ENCODE results near the gene SLX4IP. TPM values are rescaled to one million over a fixed set of nuclear protein-coding genes. Genes with fewer than 3 reads are reported as not detected.

SLX4IP gene
- total RNA-seq, 1 experiment from 2014 or later: 11.1 TPM

GRCh38 chr20:10652185-10652584, 217.1 kb downstream of the SLX4IP start:
- no peak for ATAC-seq
- Histone ChIP-seq H3K9ac (ENCODE audit: low read length) (no peak overlapping the region), H3K4me2 (ENCODE audit: low read length) (no peak overlapping the region), H3K27ac (ENCODE audit: low read depth, low read length) (no peak overlapping the region), H3K4me3 (replicated peaks in 1 of 2; ENCODE audit: low read depth in 1 of 2, low read length in 2 of 2) (no peak overlapping the region), H3K9me2 (ENCODE audit: insufficient read depth) (no peaks in the 10 kb centered on the region), H3K4me1 (ENCODE audit: control insufficient read depth in 1 of 2, insufficient read depth in 2 of 2, low read length in 2 of 2) (no peaks in the 10 kb centered on the region), H2AFZ (ENCODE audit: low read depth, low read length, poor library complexity, severe bottlenecking) (no peak overlapping the region), H3K9me3 (ENCODE audit: control insufficient read depth in 1 of 2, insufficient read depth in 1 of 2, low read depth in 1 of 2, low read length in 2 of 2) (no peaks in the 10 kb centered on the region), H3K36me3 (ENCODE audit: control insufficient read depth in 1 of 2, insufficient read depth in 2 of 2, low read length in 2 of 2) (peaks cover 22 to 86% of the 10 kb centered on the region in 2 experiments; a peak in 3 of 4 replicates), H3K79me2 (ENCODE audit: insufficient read depth, low read length) (no peaks in the 10 kb centered on the region), H4K20me1 (ENCODE audit: insufficient read depth) (no peaks in the 10 kb centered on the region), H3K27me3 (ENCODE audit: insufficient read depth, low read length) (no peaks in the 10 kb centered on the region)
- DNase-seq (ENCODE audit: low read depth, low spot score): no peak
- CTCF ChIA-PET: no interaction called here
- POLR2A ChIA-PET: no interaction called here
- BruUV-seq (replicated peaks): no TSS peak
- intact Hi-C loops (cut with micrococcal nuclease): no loop called here
- RAD21 ChIA-PET (ENCODE audit: low non-redundant PET in 1 of 2, low total read pairs in 2 of 2, uncharacterized antibody in 2 of 2, unreplicated experiment in 2 of 2): no interaction called here
- TF ChIP-seq CBX3 (IDR thresholded peaks at IDR 0.05; ENCODE audit: low read depth) (no peak), CEBPB (IDR thresholded peaks at IDR 0.05; ENCODE audit: low read depth) (no peak), MAX (IDR thresholded peaks at IDR 0.05) (no peak), ELF1 (IDR thresholded peaks at IDR 0.05; ENCODE audit: borderline replicate concordance, low read depth) (no peak), SP1 (IDR thresholded peaks at IDR 0.05; ENCODE audit: low read depth) (no peak), ZBTB33 (IDR thresholded peaks at IDR 0.05; ENCODE audit: extremely low read depth, insufficient replicate concordance, low read length) (no peak), SRF (IDR thresholded peaks at IDR 0.05; ENCODE audit: low read depth) (no peak), POLR2A (IDR thresholded peaks at IDR 0.05; ENCODE audit: borderline replicate concordance, extremely low read depth, insufficient read depth, insufficient read length) (no peak)

DNA sequence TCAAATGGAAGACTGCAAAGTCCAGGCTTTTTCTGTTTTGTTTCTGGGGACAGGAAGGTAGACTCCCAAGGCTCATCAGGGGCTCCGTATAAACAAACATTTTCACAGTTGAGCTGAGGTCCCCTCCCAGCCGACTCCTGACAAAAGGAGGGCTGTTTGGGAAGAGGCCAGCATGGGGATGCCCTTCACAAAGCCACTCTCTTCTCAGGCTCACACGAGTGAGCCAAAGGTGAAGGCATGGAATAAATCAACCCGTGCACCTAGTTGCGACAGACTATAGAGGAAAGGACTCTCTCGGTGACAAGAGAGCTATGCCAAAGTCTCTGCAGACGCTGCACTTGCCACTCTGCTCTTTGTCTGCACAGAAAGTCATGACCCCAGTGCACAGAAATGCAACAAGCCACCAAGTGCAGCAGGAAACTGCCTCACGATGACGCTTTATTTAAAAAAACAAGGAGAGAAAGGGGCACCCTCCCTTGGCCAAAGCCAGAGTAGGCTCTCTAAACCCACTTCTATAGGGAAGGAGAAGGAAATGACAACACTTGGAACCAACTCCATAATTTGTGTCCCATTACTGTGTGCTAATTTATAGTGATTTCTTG, 217.7 kb downstream of the SLX4IP start:
- Histone ChIP-seq H3K9me3 (ENCODE audit: control insufficient read depth in 1 of 2, insufficient read depth in 1 of 2, low read depth in 1 of 2, low read length in 2 of 2) (no peaks in the 10 kb centered on the region), H3K79me2 (ENCODE audit: insufficient read depth, low read length) (no peaks in the 10 kb centered on the region), H3K4me1 (ENCODE audit: control insufficient read depth in 1 of 2, insufficient read depth in 2 of 2, low read length in 2 of 2) (no peaks in the 10 kb centered on the region), H2AFZ (ENCODE audit: low read depth, low read length, poor library complexity, severe bottlenecking) (no peak overlapping the region), H3K36me3 (ENCODE audit: control insufficient read depth in 1 of 2, insufficient read depth in 2 of 2, low read length in 2 of 2) (peaks cover 19 to 89% of the 10 kb centered on the region in 2 experiments; a peak in 3 of 4 replicates), H3K4me3 (replicated peaks in 1 of 2; ENCODE audit: low read depth in 1 of 2, low read length in 2 of 2) (no peak overlapping the region), H3K27me3 (ENCODE audit: insufficient read depth, low read length) (no peaks in the 10 kb centered on the region), H3K27ac (ENCODE audit: low read depth, low read length) (no peak overlapping the region), H3K9ac (ENCODE audit: low read length) (no peak overlapping the region), H3K9me2 (ENCODE audit: insufficient read depth) (no peaks in the 10 kb centered on the region), H3K4me2 (ENCODE audit: low read length) (no peak overlapping the region), H4K20me1 (ENCODE audit: insufficient read depth) (no peaks in the 10 kb centered on the region)
- BruUV-seq (replicated peaks): no TSS peak
- ATAC-seq: no peak
- no peak for DNase-seq (ENCODE audit: low read depth, low spot score)
- ChIA-PET RAD21 (ENCODE audit: low non-redundant PET in 1 of 2, low total read pairs in 2 of 2, uncharacterized antibody in 2 of 2, unreplicated experiment in 2 of 2) (no interaction called here), POLR2A (no interaction called here), CTCF (no interaction called here)
- TF ChIP-seq EGR1 (IDR thresholded peaks at IDR 0.05; ENCODE audit: low read depth): no peak
- no peak for TF ChIP-seq EZH2phosphoT487 (IDR thresholded peaks at IDR 0.05; ENCODE audit: borderline replicate concordance)
- no peak for TF ChIP-seq ZFX (IDR thresholded peaks at IDR 0.05)
- TF ChIP-seq JUND (IDR thresholded peaks at IDR 0.05): no peak
- no peak for TF ChIP-seq MAX (IDR thresholded peaks at IDR 0.05)
- no peak for TF ChIP-seq ZBTB33 (IDR thresholded peaks at IDR 0.05; ENCODE audit: extremely low read depth, insufficient replicate concordance, low read length)
- TF ChIP-seq TCF7L2 (IDR thresholded peaks at IDR 0.05; ENCODE audit: borderline replicate concordance, extremely low read depth, insufficient read depth, insufficient read length): no peak
- no peak for TF ChIP-seq SRF (IDR thresholded peaks at IDR 0.05; ENCODE audit: low read depth)
- TF ChIP-seq RAD21 (IDR thresholded peaks at IDR 0.05; ENCODE audit: low read depth): no peak
- intact Hi-C loops (cut with micrococcal nuclease): no loop called here

Data from HCT116 (cell line).